HFFc6 (cell line): Measurements from ENCODE around the gene AP1G1. TPM values are rescaled to one million over a fixed set of nuclear protein-coding genes. Genes with fewer than 3 reads are reported as not detected.

Source experiments
- DNase-seq: peaks from one replicate; pipeline ENCODE4 v3.0.0-alpha.2; 2018
- H3K27ac Mint-ChIP-seq: 2 replicates; pipeline ENCODE4 v1.8.0; 2020; ENCODE audit warnings: mild to moderate bottlenecking, mixed read lengths
- H3K27me3 Mint-ChIP-seq: 2 replicates; pipeline ENCODE4 v1.8.0; 2021; ENCODE audit warnings: mild to moderate bottlenecking, moderate library complexity, mixed read lengths; ENCODE audit not compliant: insufficient read depth
- H3K36me3 Mint-ChIP-seq: 2 replicates; pipeline ENCODE4 v1.8.0; 2021; ENCODE audit warnings: low read depth, mixed read lengths
- H3K4me1 Mint-ChIP-seq: 2 replicates; pipeline ENCODE4 v1.8.0; 2020; ENCODE audit warnings: low read depth, mixed read lengths
- H3K4me3 Mint-ChIP-seq: 2 replicates; pipeline ENCODE4 v1.8.0; 2020; ENCODE audit warnings: mild to moderate bottlenecking, moderate library complexity, mixed read lengths
- H3K9me3 Mint-ChIP-seq: 2 replicates; pipeline ENCODE4 v1.8.0; 2020; ENCODE audit warnings: mild to moderate bottlenecking, mixed read lengths
- total RNA-seq, 6 experiments: library from RNA; stranded (reverse); fragmentation: NEBNext Ultra II Directional; extraction: Animal tissue kit (Norgen Biotek cat#: 25700); gene quantifications; 2 replicates in 1 of 6; 3 replicates in 5 of 6; pipeline ENCODE4 v1.2.3, GENCODE V29; 2021
- TF ChIP-seq, protein P1 (sequence below): fragments of 200-600 bp; sonication (generic); IDR thresholded peaks from 2 replicates; pipeline ENCODE4 v1.5.0; 2021; ENCODE audit warnings: antibody characterized with exemption, mild to moderate bottlenecking

Gene AP1G1
- total RNA-seq, 6 experiments from 2014 or later, result 87.5 to 115 (median 106) TPM

DNA sequence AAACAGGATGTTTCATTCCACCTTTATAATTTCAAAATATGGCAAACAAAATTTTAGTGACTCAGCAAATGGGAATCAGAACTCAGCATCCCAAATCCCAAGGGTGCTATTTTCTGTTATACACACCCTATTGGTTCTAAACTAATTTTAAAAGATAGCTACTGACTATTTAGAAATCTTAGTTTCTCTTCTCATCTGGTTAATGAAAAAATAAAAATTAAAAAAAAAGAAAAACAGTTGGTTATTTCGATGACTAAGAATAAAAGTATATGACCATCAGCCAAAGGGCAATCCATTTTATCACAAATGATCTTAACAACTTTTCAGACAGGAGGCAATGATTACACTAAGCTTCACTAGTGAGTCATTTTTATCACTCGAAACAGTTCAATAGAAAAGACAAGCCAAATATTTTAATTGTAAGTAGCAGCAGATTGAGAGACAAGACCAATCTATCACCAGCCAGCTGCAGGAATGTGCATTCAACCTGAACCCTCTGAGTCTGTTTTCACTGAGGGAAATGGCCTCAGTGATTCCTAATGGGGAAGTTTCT lies 99.3 kb downstream of the AP1G1 start:
- peak overlapping the region; percentile 35 for H3K27ac Mint-ChIP-seq

DNA sequence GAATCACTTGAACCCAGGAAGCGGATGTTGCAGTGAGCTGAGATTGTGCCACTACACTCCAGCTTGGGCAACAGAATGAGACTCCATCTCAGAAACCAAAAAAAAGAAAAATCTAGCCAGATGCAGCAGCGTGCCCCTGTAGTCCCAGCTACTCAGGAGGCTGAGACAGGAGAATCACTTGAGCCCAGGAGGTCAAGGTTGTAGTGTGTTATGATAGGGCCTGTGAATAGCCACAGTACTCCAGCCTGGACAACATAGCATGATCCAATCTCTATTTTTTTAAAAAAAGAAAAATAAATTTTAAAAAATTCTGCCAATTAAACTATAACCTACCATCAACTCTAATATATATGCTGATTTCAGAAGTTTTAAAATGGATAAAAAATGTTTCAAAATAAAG lies 99.9 kb downstream of the AP1G1 start:
- Mint-ChIP-seq H3K9me3 (no peaks in the 10 kb centered on the region), H3K4me3 (peak overlapping the region; percentile 28), H3K27me3 (no peaks in the 10 kb centered on the region), H3K4me1 (peaks cover 36% of the 10 kb centered on the region), H3K36me3 (no peaks in the 10 kb centered on the region), H3K27ac (peak overlapping the region; percentile 67)
- DNase-seq, result no peak
- TF ChIP-seq, protein P1, sequence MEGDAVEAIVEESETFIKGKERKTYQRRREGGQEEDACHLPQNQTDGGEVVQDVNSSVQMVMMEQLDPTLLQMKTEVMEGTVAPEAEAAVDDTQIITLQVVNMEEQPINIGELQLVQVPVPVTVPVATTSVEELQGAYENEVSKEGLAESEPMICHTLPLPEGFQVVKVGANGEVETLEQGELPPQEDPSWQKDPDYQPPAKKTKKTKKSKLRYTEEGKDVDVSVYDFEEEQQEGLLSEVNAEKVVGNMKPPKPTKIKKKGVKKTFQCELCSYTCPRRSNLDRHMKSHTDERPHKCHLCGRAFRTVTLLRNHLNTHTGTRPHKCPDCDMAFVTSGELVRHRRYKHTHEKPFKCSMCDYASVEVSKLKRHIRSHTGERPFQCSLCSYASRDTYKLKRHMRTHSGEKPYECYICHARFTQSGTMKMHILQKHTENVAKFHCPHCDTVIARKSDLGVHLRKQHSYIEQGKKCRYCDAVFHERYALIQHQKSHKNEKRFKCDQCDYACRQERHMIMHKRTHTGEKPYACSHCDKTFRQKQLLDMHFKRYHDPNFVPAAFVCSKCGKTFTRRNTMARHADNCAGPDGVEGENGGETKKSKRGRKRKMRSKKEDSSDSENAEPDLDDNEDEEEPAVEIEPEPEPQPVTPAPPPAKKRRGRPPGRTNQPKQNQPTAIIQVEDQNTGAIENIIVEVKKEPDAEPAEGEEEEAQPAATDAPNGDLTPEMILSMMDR, result no peak

More for the DNA sequence above, 99.3 kb downstream of the AP1G1 start:
- Mint-ChIP-seq H3K4me1 (peaks cover 36% of the 10 kb centered on the region), H3K27me3 (no peaks in the 10 kb centered on the region), H3K4me3 (peak overlapping the region; percentile 29), H3K9me3 (no peaks in the 10 kb centered on the region), H3K36me3 (no peaks in the 10 kb centered on the region)
- peak; percentile 37 for DNase-seq
- TF ChIP-seq, protein P1, result no peak

DNA sequence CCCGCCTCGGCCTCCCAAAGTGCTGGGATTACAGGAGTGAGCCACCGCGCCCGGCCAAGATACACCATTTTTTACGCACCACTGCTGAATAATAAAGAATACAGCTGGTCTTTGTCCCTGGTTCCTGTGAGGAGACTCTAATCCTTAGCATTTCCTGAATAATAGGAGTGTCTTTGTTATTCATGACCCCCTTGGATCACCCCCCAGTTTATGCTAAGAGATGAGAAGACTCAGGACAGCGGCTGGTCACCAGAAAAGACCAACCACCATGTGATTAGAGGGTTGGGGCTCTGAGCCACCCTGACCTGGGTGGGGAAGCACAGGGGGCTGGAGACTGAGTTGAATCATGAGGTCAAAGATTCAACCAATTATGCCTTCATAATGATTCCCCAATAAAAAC lies 101.4 kb downstream of the AP1G1 start:
- TF ChIP-seq, protein P1, result no peak
- H3K36me3 Mint-ChIP-seq, result no peaks in the 10 kb centered on the region
- no peak for DNase-seq
- H3K9me3 Mint-ChIP-seq, result no peaks in the 10 kb centered on the region
- peaks cover 36% of the 10 kb centered on the region for H3K4me1 Mint-ChIP-seq
- no peak overlapping the region for H3K27ac Mint-ChIP-seq
- no peaks in the 10 kb centered on the region for H3K27me3 Mint-ChIP-seq
- no peak overlapping the region for H3K4me3 Mint-ChIP-seq

DNA sequence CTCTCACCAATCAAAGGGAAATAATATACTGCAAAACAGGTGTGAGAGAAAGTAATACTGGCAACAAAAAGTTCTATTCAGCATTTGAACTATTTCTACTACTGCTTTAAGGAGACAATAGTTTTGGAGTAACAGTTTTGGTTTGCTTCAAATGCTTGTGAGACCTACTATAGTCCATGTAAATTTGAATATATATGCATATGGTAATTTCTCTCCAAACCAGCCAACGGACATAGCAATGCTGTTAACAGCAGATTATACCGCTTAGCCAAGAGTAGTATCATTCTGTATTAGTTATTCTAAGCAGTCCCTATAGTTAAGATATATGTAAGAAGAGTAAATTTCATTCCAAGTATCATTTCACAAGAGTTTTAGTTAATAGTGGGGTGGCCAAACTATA lies 102.6 kb downstream of the AP1G1 start:
- Mint-ChIP-seq H3K9me3 (no peaks in the 10 kb centered on the region), H3K4me3 (no peak overlapping the region), H3K4me1 (peaks cover 36% of the 10 kb centered on the region), H3K27me3 (no peaks in the 10 kb centered on the region), H3K36me3 (no peaks in the 10 kb centered on the region), H3K27ac (no peak overlapping the region)
- DNase-seq, result no peak
- TF ChIP-seq, protein P1, result no peak

DNA sequence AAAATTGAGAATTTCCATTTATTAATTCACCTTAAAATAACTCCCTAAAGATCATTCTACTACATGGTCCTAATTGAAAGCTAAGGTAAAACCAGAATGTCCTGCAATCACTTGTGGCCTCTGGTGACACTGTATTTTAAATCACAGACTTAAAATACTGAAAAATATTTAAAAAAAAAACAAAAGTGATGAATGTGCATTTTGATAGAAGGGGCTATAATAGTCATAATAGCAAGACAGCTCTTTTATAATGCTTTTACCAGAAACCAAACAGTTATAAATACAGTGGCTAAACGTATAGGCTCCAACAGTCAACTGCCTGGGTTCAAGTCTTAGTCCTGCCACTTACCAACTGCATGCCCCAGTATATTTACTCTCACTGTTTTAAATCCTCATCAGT lies 105.3 kb downstream of the AP1G1 start:
- no peak overlapping the region for H3K27ac Mint-ChIP-seq
- peaks cover 15% of the 10 kb centered on the region; the same call in 1 of the 2 replicates for H3K36me3 Mint-ChIP-seq
- H3K9me3 Mint-ChIP-seq, result no peaks in the 10 kb centered on the region
- no peak overlapping the region for H3K4me3 Mint-ChIP-seq
- H3K27me3 Mint-ChIP-seq, result no peaks in the 10 kb centered on the region
- H3K4me1 Mint-ChIP-seq, result peaks cover 12% of the 10 kb centered on the region
- DNase-seq, result no peak
- TF ChIP-seq, protein P1, result no peak
